Stimulated activated CD8-positive, alpha-beta memory T cell treated with anti-CD3 and anti-CD28 coated beads, Interleukin-15, amount 100 ng/mL, for 48 hours (primary cell): ENCODE results near the gene ATG9B.

Experiments
- DNase-seq, 2 donors: peaks; one replicate each; pipeline ENCODE4 v3.0.0-alpha.2; 2020; ENCODE audit warnings: low read depth in 2 of 2

Gene ATG9B

DNA sequence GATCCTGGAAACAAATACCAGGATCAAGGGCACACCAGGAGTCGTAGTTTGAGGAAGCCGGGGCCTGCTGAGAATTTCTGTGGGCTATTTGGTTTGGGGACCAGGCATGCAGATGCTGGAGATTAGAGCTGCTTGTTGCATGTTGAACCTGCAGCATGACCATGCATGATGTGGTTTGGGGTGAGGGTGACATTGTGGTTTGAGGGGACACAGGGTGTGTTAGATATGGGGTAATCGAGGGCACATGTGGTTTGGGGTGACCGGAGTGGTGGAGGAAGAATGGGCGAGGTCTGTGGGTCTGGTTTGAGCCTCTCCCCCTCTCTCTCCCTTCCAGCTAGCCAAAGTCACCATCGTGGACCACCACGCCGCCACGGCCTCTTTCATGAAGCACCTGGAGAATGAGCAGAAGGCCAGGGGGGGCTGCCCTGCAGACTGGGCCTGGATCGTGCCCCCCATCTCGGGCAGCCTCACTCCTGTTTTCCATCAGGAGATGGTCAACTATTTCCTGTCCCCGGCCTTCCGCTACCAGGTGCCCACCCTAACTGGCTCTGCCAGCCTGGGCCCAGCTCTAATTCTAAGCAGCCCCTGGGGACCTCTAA lies 23.3 kb downstream of the ATG9B start:
- DNase-seq = no peak

DNA sequence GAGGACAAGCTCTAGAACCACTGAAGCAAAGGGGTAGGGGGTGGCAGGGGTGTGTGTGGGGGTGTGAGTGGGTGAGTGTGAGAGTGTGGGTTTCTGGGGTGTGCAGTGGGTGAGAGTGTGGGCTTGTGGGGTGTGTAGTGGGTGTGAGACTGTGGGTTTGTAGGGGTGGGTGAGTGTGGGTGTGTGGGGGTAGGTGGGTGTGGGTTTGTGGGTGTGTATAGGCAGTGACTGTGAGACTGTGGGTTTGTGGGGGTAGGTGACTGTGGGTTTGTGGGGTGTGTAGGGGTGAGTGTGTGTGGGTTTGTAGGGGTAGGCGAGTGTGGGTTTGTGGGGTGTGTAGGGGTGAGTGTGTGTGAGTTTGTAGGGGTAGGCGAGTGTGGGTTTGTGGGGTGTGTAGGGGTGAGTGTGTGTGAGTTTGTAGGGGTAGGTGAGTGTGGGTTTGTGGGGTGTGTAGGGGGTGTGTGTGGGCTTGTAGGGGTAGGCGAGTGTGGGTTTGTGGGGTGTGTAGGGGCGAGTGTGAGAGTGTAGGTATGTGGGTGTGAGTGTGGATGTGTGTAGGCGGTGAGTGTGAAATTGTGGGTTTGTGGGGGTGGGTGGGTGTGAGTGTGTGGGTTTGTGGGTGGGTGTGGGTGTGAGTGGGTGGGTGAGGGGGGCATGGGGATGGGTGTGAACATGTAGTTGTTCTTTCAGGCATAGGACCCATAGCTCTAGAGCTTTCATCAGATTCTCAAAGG lies 24.6 kb downstream of the ATG9B start:
- DNase-seq = no peak

DNA sequence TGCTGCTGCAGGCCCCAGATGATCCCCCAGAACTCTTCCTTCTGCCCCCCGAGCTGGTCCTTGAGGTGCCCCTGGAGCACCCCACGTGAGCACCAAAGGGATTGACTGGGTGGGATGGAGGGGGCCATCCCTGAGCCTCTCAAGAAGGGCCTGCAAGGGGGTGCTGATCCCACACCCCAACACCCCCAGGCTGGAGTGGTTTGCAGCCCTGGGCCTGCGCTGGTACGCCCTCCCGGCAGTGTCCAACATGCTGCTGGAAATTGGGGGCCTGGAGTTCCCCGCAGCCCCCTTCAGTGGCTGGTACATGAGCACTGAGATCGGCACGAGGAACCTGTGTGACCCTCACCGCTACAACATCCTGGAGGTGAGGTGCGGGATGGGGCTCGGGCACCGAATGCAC lies 25.3 kb downstream of the ATG9B start:
- DNase-seq = no peak

DNA sequence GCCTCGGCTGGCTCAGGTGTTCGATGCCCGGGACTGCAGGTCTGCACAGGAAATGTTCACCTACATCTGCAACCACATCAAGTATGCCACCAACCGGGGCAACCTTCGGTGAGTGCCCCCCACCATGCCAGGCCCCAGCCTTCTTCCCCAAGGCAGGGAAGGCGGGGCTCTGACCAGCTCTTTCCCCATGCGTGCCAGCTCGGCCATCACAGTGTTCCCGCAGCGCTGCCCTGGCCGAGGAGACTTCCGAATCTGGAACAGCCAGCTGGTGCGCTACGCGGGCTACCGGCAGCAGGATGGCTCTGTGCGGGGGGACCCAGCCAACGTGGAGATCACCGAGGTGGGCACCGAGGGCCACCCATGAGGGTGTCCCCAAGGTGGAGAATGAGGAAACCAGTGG lies 26.0 kb downstream of the ATG9B start:
- no peak for DNase-seq

DNA sequence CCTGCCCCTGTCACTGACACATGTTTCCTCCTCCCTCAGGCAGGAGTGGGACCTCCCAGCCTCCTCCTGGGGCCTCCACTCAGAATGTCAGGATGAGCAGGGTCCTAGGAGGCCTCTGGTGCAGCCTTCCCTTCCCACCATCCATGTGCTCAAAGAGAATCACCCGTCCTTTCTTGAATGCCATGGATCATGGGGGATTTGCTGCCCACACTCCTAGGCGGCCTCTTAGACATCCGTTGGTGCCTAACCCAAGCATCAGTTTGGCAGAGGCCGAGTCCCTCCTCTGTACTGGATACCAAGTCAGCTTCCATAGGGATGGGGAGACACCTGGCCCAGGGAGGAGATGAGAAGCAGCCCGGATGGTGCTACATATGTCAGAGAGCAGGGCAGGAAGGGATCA lies 26.5 kb downstream of the ATG9B start:
- no peak for DNase-seq

DNA sequence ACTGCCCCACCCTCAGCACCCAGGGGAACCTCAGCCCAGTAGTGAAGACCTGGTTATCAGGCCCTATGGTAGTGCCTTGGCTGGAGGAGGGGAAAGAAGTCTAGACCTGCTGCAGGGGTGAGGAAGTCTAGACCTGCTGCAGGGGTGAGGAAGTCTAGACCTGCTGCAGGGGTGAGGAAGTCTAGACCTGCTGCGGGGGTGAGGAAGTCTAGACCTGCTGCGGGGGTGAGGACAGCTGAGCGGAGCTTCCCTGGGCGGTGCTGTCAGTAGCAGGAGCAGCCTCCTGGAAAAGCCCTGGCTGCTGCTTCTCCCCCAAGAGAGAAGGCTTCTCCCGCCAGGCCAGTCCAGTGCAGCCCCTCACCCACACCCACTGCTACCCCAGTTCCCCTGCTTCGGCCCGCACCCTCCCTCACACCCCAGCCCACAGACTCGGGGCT lies 27.2 kb downstream of the ATG9B start:
- no peak for DNase-seq

DNA sequence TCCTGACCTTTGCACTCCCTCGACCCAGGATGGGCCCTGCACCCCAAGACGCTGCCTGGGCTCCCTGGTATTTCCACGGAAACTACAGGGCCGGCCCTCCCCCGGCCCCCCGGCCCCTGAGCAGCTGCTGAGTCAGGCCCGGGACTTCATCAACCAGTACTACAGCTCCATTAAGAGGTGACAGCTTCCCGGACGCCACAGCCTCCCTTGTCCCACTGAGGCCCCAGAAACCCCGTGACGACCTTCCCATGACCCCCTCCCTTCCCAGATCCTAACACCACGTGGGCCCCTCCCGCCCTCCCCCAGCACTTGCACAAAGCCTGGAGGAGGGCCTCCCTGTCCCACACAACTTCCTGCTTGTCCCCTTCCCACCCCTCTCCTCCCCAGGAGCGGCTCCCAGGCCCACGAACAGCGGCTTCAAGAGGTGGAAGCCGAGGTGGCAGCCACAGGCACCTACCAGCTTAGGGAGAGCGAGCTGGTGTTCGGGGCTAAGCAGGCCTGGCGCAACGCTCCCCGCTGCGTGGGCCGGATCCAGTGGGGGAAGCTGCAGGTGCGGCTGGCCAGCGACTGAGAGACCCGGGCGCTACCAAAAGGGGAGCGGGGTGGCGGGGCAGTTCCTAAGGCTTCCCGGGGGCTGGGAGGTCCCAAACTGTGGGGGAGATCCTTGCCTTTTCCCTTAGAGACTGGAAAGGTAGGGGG lies 27.8 kb downstream of the ATG9B start:
- no peak for DNase-seq

DNA sequence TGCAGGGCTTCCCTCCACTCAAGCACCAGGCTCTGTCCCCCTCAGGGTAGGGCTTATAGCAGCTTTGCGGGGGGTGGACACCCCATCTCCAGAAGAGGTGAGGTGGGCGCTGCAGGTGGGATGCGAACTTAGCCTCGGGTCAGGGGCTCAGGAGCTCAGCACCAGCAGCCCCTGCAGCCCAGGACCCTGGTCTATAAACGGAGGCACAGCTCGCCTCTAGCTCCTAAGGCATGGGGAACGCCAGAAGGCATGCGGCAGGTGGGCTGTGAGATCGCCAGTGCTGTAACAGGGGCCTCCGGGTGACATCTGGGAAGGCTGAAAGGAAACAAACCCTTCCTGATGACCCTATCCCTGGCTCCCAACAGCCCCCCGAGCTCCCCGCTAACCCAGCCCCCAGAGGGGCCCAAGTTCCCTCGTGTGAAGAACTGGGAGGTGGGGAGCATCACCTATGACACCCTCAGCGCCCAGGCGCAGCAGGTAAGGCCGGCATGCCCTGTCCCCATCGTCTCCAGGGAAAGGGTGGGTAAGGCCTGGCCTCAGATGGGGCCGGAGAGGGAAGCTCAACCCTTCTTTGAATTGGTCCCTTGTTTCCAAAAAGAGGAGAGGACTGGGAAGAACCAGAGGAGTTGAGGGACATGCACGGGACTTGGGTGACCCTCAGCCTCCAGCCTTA lies 29.3 kb downstream of the ATG9B start:
- no peak for DNase-seq

DNA sequence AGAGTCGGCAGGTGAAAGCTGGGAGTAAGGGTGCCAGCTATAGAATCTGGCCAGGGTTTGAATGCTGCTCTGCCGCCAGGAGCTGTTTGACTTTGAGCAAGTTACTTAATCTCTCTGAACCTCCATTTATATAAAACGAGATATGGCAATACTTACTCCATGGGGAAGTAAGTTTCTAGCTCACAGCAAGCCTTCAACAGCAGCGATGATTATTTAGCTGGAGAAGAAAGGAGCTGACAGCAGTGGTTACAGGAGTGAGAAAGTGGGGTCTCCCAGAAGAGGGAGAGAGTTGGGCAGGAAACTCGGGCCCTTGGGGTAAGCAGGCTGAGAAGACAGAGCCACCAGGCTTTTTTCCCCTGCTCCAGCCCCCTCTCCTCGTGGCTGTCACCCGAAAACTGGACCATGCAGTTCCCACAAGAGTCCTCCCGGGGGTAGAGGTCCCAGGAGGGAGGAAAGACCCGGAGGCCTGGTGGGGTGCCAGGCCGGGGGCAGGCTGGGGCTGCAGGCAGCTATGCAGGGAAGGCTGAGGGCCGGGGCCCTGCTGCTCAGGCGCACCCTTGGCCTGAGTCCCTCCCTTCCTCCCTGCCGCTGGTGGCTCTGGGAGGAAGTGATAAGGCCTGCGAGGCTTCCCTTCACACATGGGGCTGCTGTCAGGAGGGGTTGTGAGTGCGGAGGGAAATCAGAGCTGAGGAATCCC lies 30.0 kb downstream of the ATG9B start:
- DNase-seq = no peak

DNA sequence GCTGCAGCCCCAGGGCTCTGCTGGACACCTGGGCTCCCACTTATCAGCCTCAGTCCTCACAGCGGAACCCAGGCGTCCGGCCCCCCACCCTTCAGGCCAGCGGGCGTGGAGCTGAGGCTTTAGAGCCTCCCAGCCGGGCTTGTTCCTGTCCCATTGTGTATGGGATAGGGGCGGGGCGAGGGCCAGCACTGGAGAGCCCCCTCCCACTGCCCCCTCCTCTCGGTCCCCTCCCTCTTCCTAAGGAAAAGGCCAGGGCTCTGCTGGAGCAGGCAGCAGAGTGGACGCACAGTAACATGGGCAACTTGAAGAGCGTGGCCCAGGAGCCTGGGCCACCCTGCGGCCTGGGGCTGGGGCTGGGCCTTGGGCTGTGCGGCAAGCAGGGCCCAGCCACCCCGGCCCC lies 30.8 kb downstream of the ATG9B start:
- DNase-seq = no peak

DNA sequence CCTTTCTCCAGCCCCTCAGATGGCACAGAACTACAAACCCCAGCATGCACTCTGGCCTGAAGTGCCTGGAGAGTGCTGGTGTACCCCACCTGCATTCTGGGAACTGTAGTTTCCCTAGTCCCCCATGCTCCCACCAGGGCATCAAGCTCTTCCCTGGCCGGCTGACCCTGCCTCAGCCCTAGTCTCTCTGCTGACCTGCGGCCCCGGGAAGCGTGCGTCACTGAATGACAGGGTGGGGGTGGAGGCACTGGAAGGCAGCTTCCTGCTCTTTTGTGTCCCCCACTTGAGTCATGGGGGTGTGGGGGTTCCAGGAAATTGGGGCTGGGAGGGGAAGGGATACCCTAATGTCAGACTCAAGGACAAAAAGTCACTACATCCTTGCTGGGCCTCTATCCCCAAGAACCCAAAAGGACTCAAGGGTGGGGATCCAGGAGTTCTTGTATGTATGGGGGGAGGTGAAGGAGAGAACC lies 31.4 kb downstream of the ATG9B start:
- no peak for DNase-seq

DNA sequence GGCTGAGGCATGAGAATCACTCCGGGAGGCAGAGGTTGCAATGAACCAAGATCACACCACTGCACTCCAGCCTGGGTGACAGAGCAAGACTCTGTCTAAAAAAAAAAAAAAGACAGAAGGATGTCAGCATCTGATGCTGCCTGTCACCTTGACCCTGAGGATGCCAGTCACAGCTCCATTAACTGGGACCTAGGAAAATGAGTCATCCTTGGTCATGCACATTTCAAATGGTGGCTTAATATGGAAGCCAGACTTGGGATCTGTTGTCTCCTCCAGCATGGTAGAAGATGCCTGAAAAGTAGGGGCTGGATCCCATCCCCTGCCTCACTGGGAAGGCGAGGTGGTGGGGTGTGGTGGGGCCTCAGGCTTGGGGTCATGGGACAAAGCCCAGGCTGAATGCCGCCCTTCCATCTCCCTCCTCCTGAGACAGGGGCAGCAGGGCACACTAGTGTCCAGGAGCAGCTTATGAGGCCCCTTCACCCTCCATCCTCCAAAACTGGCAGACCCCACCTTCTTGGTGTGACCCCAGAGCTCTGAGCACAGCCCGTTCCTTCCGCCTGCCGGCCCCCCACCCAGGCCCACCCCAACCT lies 32.1 kb downstream of the ATG9B start:
- DNase-seq = no peak

DNA sequence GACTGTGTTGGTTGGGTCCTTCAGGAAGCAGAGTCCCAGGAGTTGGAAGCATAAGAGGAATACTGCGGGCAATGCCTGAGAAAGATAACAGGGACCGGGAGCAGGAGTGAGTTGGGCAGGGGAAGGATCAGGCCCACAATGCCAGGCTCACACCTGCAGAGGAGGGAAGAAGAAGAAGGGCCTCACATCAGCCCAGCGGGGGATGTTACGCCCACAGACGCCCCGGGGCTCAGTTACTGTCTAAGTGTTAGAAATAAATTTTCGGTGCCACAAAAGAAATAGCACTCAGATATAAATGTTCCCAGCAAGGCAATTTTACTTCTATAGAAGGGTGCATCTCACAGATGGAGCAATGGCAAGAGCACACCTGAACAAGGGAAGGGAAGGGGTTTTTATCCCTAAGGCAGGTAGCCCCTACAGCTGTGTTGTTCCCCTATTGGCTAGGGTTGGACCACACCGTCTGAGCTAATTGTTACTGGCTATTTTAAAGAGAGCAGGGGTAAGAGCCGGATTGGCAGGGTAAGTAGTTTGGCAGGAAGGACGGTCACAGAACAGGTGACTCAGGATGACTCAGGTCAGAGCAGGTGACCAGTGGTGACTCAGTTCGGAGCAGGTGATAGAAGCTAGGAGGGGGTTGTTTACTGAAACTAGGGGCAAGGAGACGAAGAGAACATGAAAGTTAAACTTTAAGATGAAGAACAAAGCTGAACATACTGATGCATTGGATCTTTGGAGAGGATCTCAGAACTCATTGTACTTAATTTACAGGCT lies 33.7 kb downstream of the ATG9B start, which contains the start of gene NOS3:
NOS3 (plus strand) TSS at position 602 of the 771 bp plus-strand sequence. CDS start 2,787 bp downstream, outside the sequence.
- no peak for DNase-seq

DNA sequence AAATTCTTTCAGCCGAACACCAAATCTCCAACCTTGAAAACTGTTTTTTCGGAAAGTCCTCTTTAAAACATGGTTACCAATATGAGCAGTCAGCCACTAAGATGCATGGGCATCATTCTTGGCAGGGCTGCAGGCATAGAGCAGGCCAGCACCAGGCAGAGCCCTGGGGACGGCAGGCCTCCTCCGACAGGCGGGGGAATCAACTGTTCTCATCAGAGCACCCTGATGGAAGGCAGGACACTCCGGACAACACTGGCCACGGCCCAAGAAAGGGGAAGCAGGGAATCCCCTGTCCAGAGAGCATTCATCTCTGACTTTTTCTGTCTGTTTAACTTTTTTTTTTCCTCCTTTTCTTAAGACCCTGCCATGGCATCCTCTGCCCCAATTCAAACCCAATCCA lies 34.8 kb downstream of the ATG9B start:
- no peak for DNase-seq

DNA sequence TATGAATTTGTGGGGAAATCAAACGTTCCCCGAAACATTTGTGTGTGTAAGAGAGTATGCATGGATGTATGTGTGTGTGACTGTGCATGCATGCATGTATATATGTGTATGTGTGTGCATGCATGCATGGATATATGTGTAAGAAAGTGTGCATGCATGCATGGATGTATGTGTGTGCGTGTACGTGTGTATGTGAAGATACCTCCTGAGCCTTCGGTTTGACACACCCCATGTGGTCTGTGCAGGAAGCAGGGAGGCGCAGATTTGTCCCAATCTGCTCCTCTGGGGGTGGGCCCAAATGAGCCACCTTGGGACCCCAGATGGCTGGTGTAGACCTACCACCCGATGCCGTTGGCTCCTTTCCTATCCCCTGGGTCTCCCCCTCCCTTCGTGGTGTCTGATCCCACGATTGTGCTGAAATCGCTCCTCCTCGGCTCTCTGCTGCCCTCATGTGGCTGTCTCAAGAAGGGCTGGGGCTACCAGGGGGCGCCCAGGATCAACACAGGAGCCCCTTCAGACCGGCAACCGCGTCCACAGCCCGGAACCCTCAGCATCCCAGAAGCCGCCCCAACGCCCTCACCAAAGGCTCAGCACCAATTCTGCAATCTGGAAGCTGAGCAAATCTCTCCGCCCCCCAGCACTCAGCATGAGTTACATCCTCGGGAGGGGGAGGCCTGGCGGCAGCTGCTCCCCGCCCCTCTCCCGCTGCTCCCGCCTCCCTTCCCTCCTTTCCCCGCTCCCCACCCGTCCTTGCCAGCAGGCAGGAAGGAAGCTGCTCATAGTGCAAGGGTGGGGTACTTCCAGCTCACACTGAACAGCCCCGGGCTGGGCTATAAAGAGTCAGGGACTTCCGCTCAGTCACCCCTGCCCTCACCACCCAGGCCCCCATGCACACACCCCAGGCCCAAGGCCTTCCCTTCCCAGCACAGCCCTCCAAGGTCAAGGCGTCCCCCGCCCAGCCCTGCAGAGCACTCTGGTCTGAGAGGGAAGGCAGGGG lies 35.8 kb downstream of the ATG9B start:
- peak in 1 of 2 donors; percentile 36 for DNase-seq

DNA sequence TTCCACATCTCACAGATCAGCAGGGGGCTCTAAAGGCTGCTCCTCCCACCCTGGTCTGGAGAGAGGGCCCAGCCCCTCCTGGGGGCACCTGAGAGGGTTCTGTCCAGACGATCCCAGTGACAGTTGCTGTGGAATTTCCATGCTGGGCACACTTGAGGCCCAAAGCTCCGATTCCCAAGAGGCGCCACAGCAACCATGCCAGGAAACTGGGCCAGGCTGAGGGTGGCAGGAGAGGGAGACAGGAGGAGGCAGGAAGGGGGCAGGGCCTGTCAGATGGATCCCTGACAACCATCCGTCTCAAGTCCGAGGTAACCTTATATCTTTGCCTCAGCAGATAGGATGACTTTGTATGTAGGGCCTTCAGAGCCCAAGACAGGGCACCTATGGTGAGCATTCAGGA lies 37.7 kb downstream of the ATG9B start:
- no peak for DNase-seq

DNA sequence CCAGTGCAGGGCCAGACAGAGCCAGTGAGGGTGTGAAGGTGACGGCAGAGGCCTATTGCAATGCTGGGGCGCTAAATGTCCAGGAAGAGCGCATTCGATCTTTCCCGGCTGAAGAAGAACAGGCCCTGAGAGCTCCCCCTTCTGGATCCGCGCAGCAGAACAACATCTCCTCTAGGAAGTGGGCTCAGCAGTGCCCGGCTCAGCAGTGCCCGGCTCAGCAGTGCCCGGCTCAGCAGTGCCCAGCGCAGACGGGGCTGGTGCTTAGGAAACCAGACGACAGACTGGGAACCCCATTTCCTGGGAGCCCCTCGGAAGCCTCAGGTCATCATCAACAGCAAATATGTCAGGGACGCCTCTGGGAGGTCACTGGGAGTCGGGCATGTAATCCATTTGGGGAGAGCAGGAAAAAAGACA lies 38.2 kb downstream of the ATG9B start:
- DNase-seq = peak in 1 of 2 donors; percentile 31

DNA sequence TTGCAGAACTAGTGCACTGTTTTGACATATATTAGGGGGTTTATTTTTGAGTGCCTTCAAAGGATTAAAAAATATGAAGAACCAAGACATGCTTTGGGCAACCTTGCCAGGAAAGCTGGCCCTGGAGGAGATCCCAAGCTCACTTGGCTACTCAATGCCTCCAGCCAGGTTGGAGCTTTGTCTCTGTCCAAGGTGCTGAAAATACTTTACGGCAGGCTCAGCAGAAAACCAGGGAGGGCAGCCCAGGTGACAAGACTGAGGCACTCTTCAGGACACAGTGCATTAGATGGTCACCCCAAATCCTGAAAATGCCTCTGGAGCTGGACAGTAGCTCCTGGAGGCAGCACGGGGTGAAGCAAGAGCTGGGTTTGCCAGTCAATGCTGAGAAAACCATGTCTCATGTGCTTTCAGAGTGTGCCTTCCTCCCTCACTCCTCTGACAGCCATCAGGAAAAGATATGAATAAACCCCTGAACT lies 40.4 kb downstream of the ATG9B start:
- no peak for DNase-seq

DNA sequence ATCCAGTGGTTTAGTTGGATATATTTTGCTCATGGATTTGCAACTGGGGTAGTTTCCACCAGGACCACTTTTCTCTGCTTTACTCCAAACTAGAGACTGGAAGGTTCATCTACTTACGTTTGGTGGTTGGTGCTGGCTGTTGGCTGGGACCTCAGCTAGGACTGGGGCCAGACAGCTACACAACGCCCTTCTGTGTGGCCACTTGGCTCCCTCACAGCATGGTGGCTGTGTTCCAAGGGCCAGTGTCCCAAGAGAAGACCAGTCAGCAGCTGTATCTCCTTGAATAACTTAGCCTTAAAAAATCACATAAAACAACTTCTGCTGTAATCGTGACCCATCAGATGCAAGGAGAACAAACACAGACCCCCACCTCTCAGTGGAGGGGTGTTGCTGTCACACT lies 41.9 kb downstream of the ATG9B start:
- no peak for DNase-seq
